ENCODE data around the gene TP53BP1.
"Not testable (repeated sequence)": the region's sequence is repeated elsewhere in the genome, so short reads cannot be mapped to it uniquely, and the experiment has no call there.

TP53BP1 gene

GRCh38 chr15:43492673-43493601 is at the start of gene TP53BP1:
Gene TP53BP1, minus strand, starts transcription at chr15:43493156. Its CDS starts 113 bp downstream, at chr15:43493043.
- in situ Hi-C loops (cut with MboI; ENCODE audit: low sequenced_read_pairs) = no loop called here

GRCh38 chr15:43541785-43542184 is 48.8 kb upstream of the TP53BP1 start:
- in situ Hi-C loops (cut with MboI; ENCODE audit: low sequenced_read_pairs) = no loop called here

- in situ Hi-C loops (cut with MboI; ENCODE audit: low sequenced_read_pairs) = no loop called here
Observed at GRCh38 chr15:43538091-43538490, 45.1 kb upstream of the TP53BP1 start.

GRCh38 chr15:43534897-43535296 is 41.9 kb upstream of the TP53BP1 start:
- in situ Hi-C loops (cut with MboI; ENCODE audit: low sequenced_read_pairs) = no loop called here

GRCh38 chr15:43532826-43533225 is 39.9 kb upstream of the TP53BP1 start:
- in situ Hi-C loops (cut with MboI; ENCODE audit: low sequenced_read_pairs) = not testable (repeated sequence)

GRCh38 chr15:43531018-43531670 is 38.2 kb upstream of the TP53BP1 start:
- in situ Hi-C loops (cut with MboI; ENCODE audit: low sequenced_read_pairs) = no loop called here

- in situ Hi-C loops (cut with MboI; ENCODE audit: low sequenced_read_pairs) = no loop called here
Observed at GRCh38 chr15:43529587-43530345, 36.8 kb upstream of the TP53BP1 start.

GRCh38 chr15:43529141-43529540 is 36.2 kb upstream of the TP53BP1 start:
- in situ Hi-C loops (cut with MboI; ENCODE audit: low sequenced_read_pairs) = no loop called here

- in situ Hi-C loops (cut with MboI; ENCODE audit: low sequenced_read_pairs) = no loop called here
Observed at GRCh38 chr15:43528542-43529007, 35.6 kb upstream of the TP53BP1 start.

GRCh38 chr15:43527802-43528541 is 35.0 kb upstream of the TP53BP1 start:
- in situ Hi-C loops (cut with MboI; ENCODE audit: low sequenced_read_pairs) = no loop called here

- in situ Hi-C loops (cut with MboI; ENCODE audit: low sequenced_read_pairs) = no loop called here
Observed at GRCh38 chr15:43527016-43527801, 34.3 kb upstream of the TP53BP1 start.

- in situ Hi-C loops (cut with MboI; ENCODE audit: low sequenced_read_pairs) = no loop called here
Observed at GRCh38 chr15:43526261-43526930, 33.4 kb upstream of the TP53BP1 start.

GRCh38 chr15:43525131-43525530 is 32.2 kb upstream of the TP53BP1 start:
- in situ Hi-C loops (cut with MboI; ENCODE audit: low sequenced_read_pairs) = no loop called here

- in situ Hi-C loops (cut with MboI; ENCODE audit: low sequenced_read_pairs) = no loop called here
Observed at GRCh38 chr15:43524254-43524845, 31.4 kb upstream of the TP53BP1 start.

- in situ Hi-C loops (cut with MboI; ENCODE audit: low sequenced_read_pairs) = no loop called here
Observed at GRCh38 chr15:43523646-43524045, 30.7 kb upstream of the TP53BP1 start.

GRCh38 chr15:43522247-43522646 is 29.3 kb upstream of the TP53BP1 start:
- in situ Hi-C loops (cut with MboI; ENCODE audit: low sequenced_read_pairs) = no loop called here

- in situ Hi-C loops (cut with MboI; ENCODE audit: low sequenced_read_pairs) = no loop called here
Observed at GRCh38 chr15:43521419-43521818, 28.5 kb upstream of the TP53BP1 start.

- in situ Hi-C loops (cut with MboI; ENCODE audit: low sequenced_read_pairs) = no loop called here
Observed at GRCh38 chr15:43520138-43520537, 27.2 kb upstream of the TP53BP1 start.

- in situ Hi-C loops (cut with MboI; ENCODE audit: low sequenced_read_pairs) = no loop called here
Observed at GRCh38 chr15:43519196-43519595, 26.2 kb upstream of the TP53BP1 start.

Data from HL-60/S4 treated with phorbol 12-myristate 13-acetate at 8.2 ng/mL for 4 days and 3 days (cell line).